NT2/D1 (cell line): ENCODE measurements around the gene GALNT1.

Source experiments
- YY1 ChIP-seq: IDR thresholded peaks from 2 replicates; pipeline ENCODE4 v1.6.1; 2011; ENCODE audit not compliant: insufficient read length, insufficient read depth
- ZNF274 ChIP-seq: IDR thresholded peaks from 2 replicates; pipeline ENCODE4 v1.6.1; 2011; ENCODE audit warnings: mild to moderate bottlenecking, low read depth, low read length

DNA sequence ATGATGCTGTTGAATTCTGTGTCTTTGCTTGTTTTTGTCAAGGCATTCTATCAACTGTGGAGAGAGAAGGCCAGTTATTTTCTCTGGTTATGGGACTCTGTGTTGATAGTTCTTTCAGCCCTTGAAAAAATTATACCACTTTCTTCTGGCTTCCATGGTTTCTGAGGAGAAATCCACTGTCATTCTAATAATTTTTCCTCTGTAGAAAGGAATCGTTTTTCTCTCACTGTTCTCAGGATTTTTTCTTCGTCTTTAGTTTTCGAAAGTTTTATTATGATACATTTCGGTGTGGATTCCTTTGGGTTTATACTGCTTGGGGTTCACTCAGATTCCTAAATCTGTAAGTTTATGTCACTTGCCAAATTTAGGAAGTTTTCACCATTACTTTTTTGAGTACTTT is 6.6 kb downstream of the GALNT1 start:
- TF ChIP-seq ZNF274 (no peak), YY1 (no peak)
